Measurements from ENCODE around the gene RPL7A.

- TF ChIP-seq CTCF (IDR thresholded peaks at IDR 0.05) (no peak), POLR2A (IDR thresholded peaks at IDR 0.05) (no peak)
These were observed 41.5 kb upstream of the RPL7A start for GRCh38 chr9:133306242-133307204.
